ENCODE results near the gene SLAIN1. TPM values are rescaled to one million over a fixed set of nuclear protein-coding genes. Genes with fewer than 3 reads are reported as not detected.

SLAIN1 gene
- total RNA-seq, 3 donors from 2014 or later = 3.0 to 16.7 (median 15.1) TPM

- TF ChIP-seq POLR2A (IDR thresholded peaks at IDR 0.05) (no peak), POLR2AphosphoS5 (IDR thresholded peaks at IDR 0.05) (no peak), CTCF (IDR thresholded peaks at IDR 0.05) (no peak)
- no peak overlapping the region for H3K4me3 ChIP-seq
- DNase-seq (ENCODE audit: low spot score in 2 of 2) = no peak
- H3K9me3 ChIP-seq = peaks cover 0 to 7% of the 10 kb centered on the region in 2 donors
- H3K4me1 ChIP-seq = no peaks in the 10 kb centered on the region
- intact Hi-C loops (cut with DNase I; ENCODE audit: low total_unique reads) = no loop called here
- no peaks in the 10 kb centered on the region for H3K36me3 ChIP-seq
- no peaks in the 10 kb centered on the region for H3K27me3 ChIP-seq
- H3K27ac ChIP-seq = no peak overlapping the region
Measured at GRCh38 chr13:77715233-77715891, 17.9 kb downstream of the SLAIN1 start.

GRCh38 chr13:77716692-77717091, 19.2 kb downstream of the SLAIN1 start:
- Histone ChIP-seq H3K9me3 (no peaks in the 10 kb centered on the region), H3K4me1 (no peaks in the 10 kb centered on the region), H3K36me3 (no peaks in the 10 kb centered on the region), H3K4me3 (no peak overlapping the region), H3K27ac (no peak overlapping the region), H3K27me3 (no peaks in the 10 kb centered on the region)
- intact Hi-C loops (cut with DNase I; ENCODE audit: low total_unique reads) = no loop called here
- no peak for DNase-seq (ENCODE audit: low spot score in 2 of 2)
- no peak for TF ChIP-seq POLR2AphosphoS5 (IDR thresholded peaks at IDR 0.05)
- TF ChIP-seq POLR2A (IDR thresholded peaks at IDR 0.05) = no peak
- TF ChIP-seq CTCF (IDR thresholded peaks at IDR 0.05) = no peak

GRCh38 chr13:77717508-77717907, 20.0 kb downstream of the SLAIN1 start:
- intact Hi-C loops (cut with DNase I; ENCODE audit: low total_unique reads) = no loop called here
- Histone ChIP-seq H3K4me3 (no peak overlapping the region), H3K27ac (no peak overlapping the region), H3K36me3 (no peaks in the 10 kb centered on the region), H3K4me1 (no peaks in the 10 kb centered on the region), H3K9me3 (no peaks in the 10 kb centered on the region), H3K27me3 (no peaks in the 10 kb centered on the region)
- TF ChIP-seq POLR2A (IDR thresholded peaks at IDR 0.05) = no peak
- TF ChIP-seq POLR2AphosphoS5 (IDR thresholded peaks at IDR 0.05) = no peak
- no peak for DNase-seq (ENCODE audit: low spot score in 2 of 2)

- intact Hi-C loops (cut with DNase I; ENCODE audit: low total_unique reads) = no loop called here
- Histone ChIP-seq H3K36me3 (no peaks in the 10 kb centered on the region), H3K9me3 (no peaks in the 10 kb centered on the region), H3K27me3 (no peaks in the 10 kb centered on the region), H3K27ac (no peak overlapping the region), H3K4me1 (no peaks in the 10 kb centered on the region), H3K4me3 (no peak overlapping the region)
- TF ChIP-seq POLR2A (IDR thresholded peaks at IDR 0.05) (no peak), CTCF (IDR thresholded peaks at IDR 0.05) (no peak)
- no peak for DNase-seq (ENCODE audit: low spot score in 2 of 2)
Measured at GRCh38 chr13:77719128-77719527, 21.6 kb downstream of the SLAIN1 start.

- Histone ChIP-seq H3K4me3 (no peak overlapping the region), H3K27me3 (no peaks in the 10 kb centered on the region), H3K27ac (no peak overlapping the region), H3K36me3 (no peaks in the 10 kb centered on the region), H3K4me1 (no peaks in the 10 kb centered on the region), H3K9me3 (no peaks in the 10 kb centered on the region)
- intact Hi-C loops (cut with DNase I; ENCODE audit: low total_unique reads) = no loop called here
- TF ChIP-seq POLR2A (IDR thresholded peaks at IDR 0.05) = no peak
- no peak for TF ChIP-seq POLR2AphosphoS5 (IDR thresholded peaks at IDR 0.05)
- no peak for TF ChIP-seq CTCF (IDR thresholded peaks at IDR 0.05)
- DNase-seq (ENCODE audit: low spot score in 2 of 2) = no peak
Measured at GRCh38 chr13:77720988-77721387, 23.5 kb downstream of the SLAIN1 start.
